Subcutaneous adipose tissue (tissue), 4 donors: ENCODE measurements around the gene JAKMIP2. TPM values are rescaled to one million over a fixed set of nuclear protein-coding genes. Genes with fewer than 3 reads are reported as not detected.

Experiments
- total RNA-seq, 4 donors: library from RNA; depleted of rRNA; stranded (reverse); fragments of >200 nt; gene quantifications; one replicate each; pipeline ENCODE4 v1.1.0, GENCODE V29; 2016
- TF ChIP-seq, protein P1 (sequence below): fragments of 450-650 bp; IDR thresholded peaks from one replicate; pipeline ENCODE4 v1.5.1; 2016; ENCODE audit warnings: low read depth, mild to moderate bottlenecking, control low read depth, antibody characterized with exemption, moderate library complexity

The JAKMIP2 gene
- total RNA-seq, 4 donors from 2014 or later = 0.19 to 13.4 (median 2.0) TPM; not detected in 1

DNA sequence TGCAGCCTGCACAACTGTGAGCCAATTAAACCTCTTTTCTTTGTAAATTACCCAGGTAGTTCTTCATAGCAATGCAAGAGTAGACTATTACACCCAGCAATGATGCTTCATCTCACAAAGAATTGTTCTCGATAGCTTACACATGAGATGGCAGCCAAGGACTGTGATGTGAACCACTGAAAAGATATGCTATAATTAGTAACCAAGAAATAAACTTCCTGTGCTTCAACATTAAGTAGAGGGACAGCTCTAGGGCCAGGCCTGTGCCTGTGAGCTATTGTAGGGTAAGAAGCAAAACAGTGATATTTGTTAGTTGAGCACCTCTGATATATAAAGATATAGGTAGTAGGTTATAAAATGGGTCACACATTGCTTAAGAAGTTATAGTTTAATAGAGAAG lies 230.9 kb downstream of the JAKMIP2 start:
- TF ChIP-seq, protein P1, sequence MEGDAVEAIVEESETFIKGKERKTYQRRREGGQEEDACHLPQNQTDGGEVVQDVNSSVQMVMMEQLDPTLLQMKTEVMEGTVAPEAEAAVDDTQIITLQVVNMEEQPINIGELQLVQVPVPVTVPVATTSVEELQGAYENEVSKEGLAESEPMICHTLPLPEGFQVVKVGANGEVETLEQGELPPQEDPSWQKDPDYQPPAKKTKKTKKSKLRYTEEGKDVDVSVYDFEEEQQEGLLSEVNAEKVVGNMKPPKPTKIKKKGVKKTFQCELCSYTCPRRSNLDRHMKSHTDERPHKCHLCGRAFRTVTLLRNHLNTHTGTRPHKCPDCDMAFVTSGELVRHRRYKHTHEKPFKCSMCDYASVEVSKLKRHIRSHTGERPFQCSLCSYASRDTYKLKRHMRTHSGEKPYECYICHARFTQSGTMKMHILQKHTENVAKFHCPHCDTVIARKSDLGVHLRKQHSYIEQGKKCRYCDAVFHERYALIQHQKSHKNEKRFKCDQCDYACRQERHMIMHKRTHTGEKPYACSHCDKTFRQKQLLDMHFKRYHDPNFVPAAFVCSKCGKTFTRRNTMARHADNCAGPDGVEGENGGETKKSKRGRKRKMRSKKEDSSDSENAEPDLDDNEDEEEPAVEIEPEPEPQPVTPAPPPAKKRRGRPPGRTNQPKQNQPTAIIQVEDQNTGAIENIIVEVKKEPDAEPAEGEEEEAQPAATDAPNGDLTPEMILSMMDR = no peak

DNA sequence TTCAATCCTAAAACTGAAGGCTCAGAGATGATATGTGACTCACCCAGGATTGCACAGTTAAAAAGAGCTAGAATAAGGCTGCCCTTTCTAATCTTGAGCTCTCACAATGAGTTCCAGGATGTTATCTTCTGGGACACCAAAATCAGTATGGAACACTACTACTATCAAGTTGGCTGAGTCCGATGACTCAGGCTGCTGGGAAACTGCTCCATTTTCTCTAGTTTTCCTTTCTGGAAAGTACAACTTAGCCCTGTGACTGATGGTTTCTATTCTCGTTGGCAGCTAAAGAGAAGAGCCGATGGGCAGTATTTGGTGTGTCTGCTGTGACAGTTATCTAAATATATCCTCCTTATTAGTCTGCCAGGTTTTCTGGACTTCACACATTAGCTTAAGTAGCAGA lies 234.8 kb downstream of the JAKMIP2 start:
- TF ChIP-seq, protein P1 = no peak

DNA sequence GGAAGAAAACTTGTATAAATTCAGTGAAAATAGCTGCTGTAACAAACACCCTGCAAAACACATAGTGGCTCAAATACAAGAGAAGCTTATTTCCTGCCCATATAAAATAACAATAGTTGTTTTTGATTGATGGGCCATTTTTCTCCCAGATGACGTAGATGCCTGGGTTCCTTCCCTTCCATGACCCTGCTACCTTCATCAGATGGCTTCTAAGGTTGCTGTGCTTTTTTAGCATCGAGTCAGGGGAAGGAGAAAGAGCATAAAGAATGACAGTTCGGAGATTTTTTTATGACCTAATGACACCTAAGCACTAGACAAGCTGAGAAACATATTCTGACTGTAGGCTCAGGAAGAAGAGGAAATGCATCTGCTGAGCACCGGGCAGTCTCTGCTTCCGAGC lies 238.0 kb downstream of the JAKMIP2 start:
- TF ChIP-seq, protein P1 = no peak

DNA sequence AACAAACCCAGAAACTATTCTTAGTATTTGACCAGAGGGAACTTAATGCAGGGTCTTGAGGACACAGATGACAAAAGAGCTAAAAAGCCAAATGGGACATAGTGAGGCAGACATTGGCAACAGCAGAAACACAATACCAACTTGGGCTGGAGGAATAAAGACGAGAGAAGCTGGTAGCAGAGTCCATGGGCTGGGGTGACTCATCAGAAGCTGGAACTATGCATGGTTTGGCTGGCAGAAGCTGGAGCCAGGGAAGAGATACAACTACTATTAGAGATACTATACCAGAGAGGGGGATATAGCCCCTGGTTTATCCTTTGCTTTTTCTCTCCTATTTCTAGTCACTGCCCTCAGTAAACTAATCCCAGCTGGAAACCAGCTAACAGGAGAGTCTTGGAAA lies 243.5 kb downstream of the JAKMIP2 start:
- TF ChIP-seq, protein P1 = no peak

DNA sequence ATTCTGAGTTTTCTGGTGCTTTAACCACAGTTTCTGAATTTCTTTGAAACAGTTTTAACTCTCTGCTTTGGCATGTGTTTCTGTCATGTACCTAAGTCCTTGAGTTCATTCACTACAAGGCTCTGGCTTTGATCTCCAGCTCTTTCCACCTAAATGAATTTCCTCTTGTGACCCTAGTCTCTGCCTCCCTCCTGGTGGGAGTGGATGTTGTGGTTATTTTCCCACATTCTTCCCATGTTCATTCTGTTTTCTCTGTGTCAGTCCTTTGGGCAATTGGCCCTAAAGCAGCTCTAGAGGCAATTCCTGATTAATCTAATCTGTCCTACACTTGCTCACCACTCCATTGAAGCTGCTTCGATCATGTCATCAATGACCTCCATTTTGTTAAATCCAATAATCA lies 244.3 kb downstream of the JAKMIP2 start:
- TF ChIP-seq, protein P1 = no peak

Other genes with a start within 250 kb of the JAKMIP2 start
- gene SPINK1, start 48.9 kb upstream of the JAKMIP2 start, total RNA-seq = not detected
- not detected for gene SCGB3A2, start 96.0 kb upstream of the JAKMIP2 start, total RNA-seq
- not detected for gene C5orf46, start 123.8 kb upstream of the JAKMIP2 start, total RNA-seq